ENCODE data around the gene SPDL1. TPM values are rescaled to one million over a fixed set of nuclear protein-coding genes. Genes with fewer than 3 reads are reported as not detected.
A peak's percentile ranks its signal among the peaks of the same experiment; 100 is the strongest.

Gene SPDL1, protein sequence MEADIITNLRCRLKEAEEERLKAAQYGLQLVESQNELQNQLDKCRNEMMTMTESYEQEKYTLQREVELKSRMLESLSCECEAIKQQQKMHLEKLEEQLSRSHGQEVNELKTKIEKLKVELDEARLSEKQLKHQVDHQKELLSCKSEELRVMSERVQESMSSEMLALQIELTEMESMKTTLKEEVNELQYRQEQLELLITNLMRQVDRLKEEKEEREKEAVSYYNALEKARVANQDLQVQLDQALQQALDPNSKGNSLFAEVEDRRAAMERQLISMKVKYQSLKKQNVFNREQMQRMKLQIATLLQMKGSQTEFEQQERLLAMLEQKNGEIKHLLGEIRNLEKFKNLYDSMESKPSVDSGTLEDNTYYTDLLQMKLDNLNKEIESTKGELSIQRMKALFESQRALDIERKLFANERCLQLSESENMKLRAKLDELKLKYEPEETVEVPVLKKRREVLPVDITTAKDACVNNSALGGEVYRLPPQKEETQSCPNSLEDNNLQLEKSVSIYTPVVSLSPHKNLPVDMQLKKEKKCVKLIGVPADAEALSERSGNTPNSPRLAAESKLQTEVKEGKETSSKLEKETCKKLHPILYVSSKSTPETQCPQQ
- total RNA-seq, result 1 to 10 TPM; 8.3 to 9.8 (median 8.8) TPM

DNA sequence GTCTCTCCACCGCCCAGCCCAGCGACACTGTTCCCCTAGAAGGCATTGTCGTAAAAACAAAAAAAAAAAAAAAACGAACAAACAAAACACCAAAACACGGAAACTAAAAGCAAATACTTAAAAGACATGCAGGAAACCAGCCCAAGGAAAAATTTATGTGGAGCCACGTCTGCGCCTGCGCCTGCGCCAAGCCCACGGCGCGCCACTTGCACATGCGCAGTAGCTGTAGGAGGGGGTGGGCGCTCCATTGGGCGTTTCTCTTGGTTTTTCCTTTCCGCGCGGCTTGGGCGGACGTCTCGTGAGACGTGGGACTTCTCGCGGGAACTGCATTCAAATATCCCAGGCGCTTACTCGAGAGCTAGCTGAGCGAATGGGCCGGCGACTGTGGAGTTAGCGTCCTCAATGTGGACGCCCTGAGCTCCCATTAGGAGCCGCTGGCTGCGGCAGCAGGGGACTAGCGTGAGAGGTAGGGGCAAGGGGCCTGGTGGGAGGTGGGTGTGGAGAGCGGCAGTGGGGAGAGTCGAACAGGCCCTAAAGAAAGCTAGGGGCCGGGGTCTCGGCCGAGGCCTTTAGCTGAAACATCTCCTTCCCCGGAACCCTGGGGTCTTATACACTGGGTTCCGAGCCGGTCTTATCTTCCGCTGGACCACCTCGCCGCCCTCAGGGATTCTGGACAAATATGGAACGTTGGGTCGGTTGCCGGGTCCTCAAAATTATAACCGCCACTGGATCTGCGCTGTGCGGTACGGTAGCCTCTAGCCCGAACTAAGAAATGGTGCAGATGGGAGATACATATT, at the start of gene SPDL1:
Gene SPDL1, plus strand, starts transcription at position 350 of the 797 bp plus-strand sequence. CDS start 4,644 bp downstream, outside the sequence.
- intact Hi-C loops (cut with DNase I; ENCODE audit: low total_unique reads), result no loop called here
- DNase-seq (ENCODE audit: low spot score in 2 of 2), result peak; percentile 90 to 91
- H3K9me3 ChIP-seq, result no peaks in the 10 kb centered on the region
- no peaks in the 10 kb centered on the region for H3K36me3 ChIP-seq
- H3K4me3 ChIP-seq, result peak within 1 kb of the TSS; percentile 61 to 89 (median 78)
- H3K27me3 ChIP-seq, result no peaks in the 10 kb centered on the region
- peak within 1 kb of the TSS; percentile 53 to 66 for H3K27ac ChIP-seq
- H3K4me1 ChIP-seq, result no peaks in the 10 kb centered on the region
- TF ChIP-seq CTCF (IDR thresholded peaks at IDR 0.05), result no peak
- TF ChIP-seq POLR2AphosphoS5 (IDR thresholded peaks at IDR 0.05), result peak in 1 of 3 donors; percentile 8
- no peak for TF ChIP-seq POLR2A (IDR thresholded peaks at IDR 0.05)

DNA sequence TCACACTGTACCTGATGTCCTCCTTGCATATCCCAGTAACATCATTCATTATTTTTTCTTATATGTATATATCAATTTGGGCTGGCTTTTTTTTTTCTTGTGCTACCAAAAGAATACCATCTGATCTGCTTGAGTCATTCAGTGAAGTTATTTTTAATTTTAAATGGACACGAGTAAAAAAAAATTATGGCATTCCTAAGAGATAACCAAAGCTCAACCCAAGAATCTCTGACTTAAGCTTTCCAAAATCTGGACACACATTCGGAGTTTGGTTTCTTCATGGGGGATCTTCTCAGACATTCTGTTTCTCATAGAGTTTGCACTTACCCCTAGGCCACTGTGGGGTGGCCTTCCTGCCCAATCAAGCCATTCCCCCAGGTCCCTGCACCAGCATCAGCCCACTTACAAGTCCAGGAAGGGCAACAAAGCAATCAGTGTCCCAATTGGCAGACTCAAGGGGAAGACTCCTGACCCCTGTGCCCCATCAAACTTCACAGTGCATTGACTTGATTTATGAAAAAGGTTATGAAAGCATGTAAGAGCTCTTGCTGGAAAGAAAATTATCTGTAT, 49.2 kb upstream of the SPDL1 start:
- H3K27ac ChIP-seq, result peak overlapping the region in 1 of 2 donors; percentile 52
- H3K4me3 ChIP-seq, result no peak overlapping the region
- intact Hi-C loops (cut with DNase I; ENCODE audit: low total_unique reads), result no loop called here
- H3K27me3 ChIP-seq, result no peaks in the 10 kb centered on the region
- no peaks in the 10 kb centered on the region for H3K9me3 ChIP-seq
- H3K36me3 ChIP-seq, result no peaks in the 10 kb centered on the region
- DNase-seq (ENCODE audit: low spot score in 2 of 2), result no peak
- no peaks in the 10 kb centered on the region for H3K4me1 ChIP-seq
- TF ChIP-seq POLR2AphosphoS5 (IDR thresholded peaks at IDR 0.05) (no peak), POLR2A (IDR thresholded peaks at IDR 0.05) (no peak), CTCF (IDR thresholded peaks at IDR 0.05) (no peak)

GRCh38 chr5:169534939-169535338, 48.6 kb upstream of the SPDL1 start:
- Histone ChIP-seq H3K27me3 (no peaks in the 10 kb centered on the region), H3K27ac (peak overlapping the region in 1 of 2 donors; percentile 52), H3K36me3 (no peaks in the 10 kb centered on the region), H3K4me3 (no peak overlapping the region), H3K4me1 (no peaks in the 10 kb centered on the region), H3K9me3 (no peaks in the 10 kb centered on the region)
- TF ChIP-seq CTCF (IDR thresholded peaks at IDR 0.05) (no peak), POLR2A (IDR thresholded peaks at IDR 0.05) (no peak), POLR2AphosphoS5 (IDR thresholded peaks at IDR 0.05) (no peak)
- DNase-seq (ENCODE audit: low spot score in 2 of 2), result no peak
- intact Hi-C loops (cut with DNase I; ENCODE audit: low total_unique reads), result no loop called here

GRCh38 chr5:169538944-169539343, 44.6 kb upstream of the SPDL1 start:
- Histone ChIP-seq H3K36me3 (no peaks in the 10 kb centered on the region), H3K27ac (no peak overlapping the region), H3K27me3 (no peaks in the 10 kb centered on the region), H3K4me1 (no peaks in the 10 kb centered on the region), H3K9me3 (peaks cover 0 to 11% of the 10 kb centered on the region in 2 donors), H3K4me3 (no peak overlapping the region)
- no peak for DNase-seq (ENCODE audit: low spot score in 2 of 2)
- TF ChIP-seq CTCF (IDR thresholded peaks at IDR 0.05), result no peak
- no peak for TF ChIP-seq POLR2A (IDR thresholded peaks at IDR 0.05)
- TF ChIP-seq POLR2AphosphoS5 (IDR thresholded peaks at IDR 0.05), result no peak
- intact Hi-C loops (cut with DNase I; ENCODE audit: low total_unique reads), result no loop called here

All from breast epithelium (tissue), 4 donors.